GM19463 (cell line): ENCODE results near the gene LYSMD2.

Experiments used
- ATAC-seq: cut with Tn5 transposase; IDR thresholded peaks from one replicate; pipeline ENCODE4 v1.9.1; 2021; ENCODE audit warnings: mild to moderate bottlenecking, moderate library complexity; ENCODE audit not compliant: unreplicated experiment

Gene LYSMD2

GRCh38 chr15:51721199-51721960 is 16.1 kb downstream of the LYSMD2 start:
- no peak for ATAC-seq

GRCh38 chr15:51720201-51720995 is 17.1 kb downstream of the LYSMD2 start:
- no peak for ATAC-seq

- no peak for ATAC-seq
These were observed 18.7 kb downstream of the LYSMD2 start for GRCh38 chr15:51718746-51719145.

GRCh38 chr15:51718219-51718618 is 19.2 kb downstream of the LYSMD2 start:
- ATAC-seq = no peak

GRCh38 chr15:51714911-51715310 is 22.5 kb downstream of the LYSMD2 start:
- no peak for ATAC-seq

GRCh38 chr15:51714162-51714561 is 23.3 kb downstream of the LYSMD2 start:
- ATAC-seq = no peak

GRCh38 chr15:51709031-51709430 is 28.4 kb downstream of the LYSMD2 start:
- ATAC-seq = no peak

GRCh38 chr15:51708013-51708412 is 29.4 kb downstream of the LYSMD2 start:
- no peak for ATAC-seq

- no peak for ATAC-seq
These were observed 30.4 kb downstream of the LYSMD2 start for GRCh38 chr15:51706926-51707608.

GRCh38 chr15:51706291-51706690 is 31.2 kb downstream of the LYSMD2 start:
- no peak for ATAC-seq

- no peak for ATAC-seq
These were observed 34.7 kb downstream of the LYSMD2 start for GRCh38 chr15:51702710-51703109.

- no peak for ATAC-seq
These were observed 38.1 kb downstream of the LYSMD2 start for GRCh38 chr15:51699373-51699772.

GRCh38 chr15:51697163-51697562 is 40.3 kb downstream of the LYSMD2 start:
- no peak for ATAC-seq

- ATAC-seq = no peak
These were observed 40.9 kb downstream of the LYSMD2 start for GRCh38 chr15:51696566-51696965.

- ATAC-seq = no peak
These were observed 45.3 kb downstream of the LYSMD2 start for GRCh38 chr15:51692154-51692553.

GRCh38 chr15:51688863-51689262 is 48.6 kb downstream of the LYSMD2 start:
- ATAC-seq = no peak

GRCh38 chr15:51687565-51687964 is 49.9 kb downstream of the LYSMD2 start:
- no peak for ATAC-seq

- ATAC-seq = no peak
These were observed 56.0 kb downstream of the LYSMD2 start, which contains the start of gene SCG3 for GRCh38 chr15:51681303-51681963. Gene SCG3 (plus strand): TSS chr15:51681503. CDS start chr15:51681756, 253 bp downstream.

- no peak for ATAC-seq
These were observed 57.1 kb downstream of the LYSMD2 start for GRCh38 chr15:51680321-51680720.

- no peak for ATAC-seq
These were observed 59.4 kb downstream of the LYSMD2 start for GRCh38 chr15:51678096-51678495.

GRCh38 chr15:51677452-51677851 is 60.0 kb downstream of the LYSMD2 start:
- no peak for ATAC-seq
